ENCODE measurements around the gene SPACA7. TPM values are rescaled to one million over a fixed set of nuclear protein-coding genes. Genes with fewer than 3 reads are reported as not detected.
A peak's percentile ranks its signal among the peaks of the same experiment; 100 is the strongest.

The SPACA7 gene
- total and polyA plus RNA-seq, 2 of the 13 experiments (the other 11 are each of a cell fraction or from before 2014, with no cell fraction given), result not detected

DNA sequence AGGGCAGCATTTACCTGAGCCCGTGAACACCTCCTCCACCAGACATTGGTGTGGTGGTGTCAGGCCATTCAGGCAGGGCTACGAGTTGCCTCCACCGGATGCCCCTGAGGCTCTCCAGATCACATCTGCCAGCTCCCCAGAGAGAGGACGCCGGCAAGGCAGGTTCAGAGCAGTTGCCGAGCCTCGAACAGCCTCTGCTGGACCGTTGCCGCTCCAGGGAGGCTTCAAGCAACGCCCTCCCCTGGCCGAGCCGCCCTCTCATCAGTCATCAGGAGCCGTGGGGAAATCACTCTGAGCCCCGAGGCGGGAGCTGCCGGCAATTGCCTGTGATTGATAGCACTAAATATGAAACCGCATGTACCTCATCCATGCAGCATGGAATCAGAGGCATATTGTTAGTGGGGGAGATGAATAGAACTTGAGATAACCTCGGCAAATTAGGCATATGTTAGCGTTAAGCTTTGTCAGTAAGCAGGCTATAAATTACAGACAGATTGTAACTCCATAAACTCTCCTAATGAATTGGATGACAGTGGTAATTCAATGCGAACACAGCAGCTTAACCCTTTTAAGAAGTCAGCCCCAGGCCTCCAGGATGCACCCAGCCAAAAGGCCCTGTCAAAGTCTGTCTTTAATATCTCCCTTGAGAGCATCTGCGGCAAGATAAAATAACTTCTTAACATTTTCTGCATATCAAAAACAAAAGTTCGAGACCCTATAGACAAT is 29.8 kb upstream of the SPACA7 start:
- no peak overlapping the region for H3K4me3 ChIP-seq (replicated peaks in 1 of 3; ENCODE audit: insufficient read depth in 1 of 3, low read depth in 2 of 3, low read length in 3 of 3)
- H2AFZ ChIP-seq (ENCODE audit: low read length), result no peak overlapping the region
- in situ Hi-C loops (cut with HindIII; ENCODE audit: extremely low pct_ligation_motif_present, low pct_unique_long_range_greater_than_20kb), result no loop called here
- TF ChIP-seq ZMYM4 (CRISPR knock-in tag; IDR thresholded peaks at IDR 0.05) (no peak), STAG1 (CRISPR knock-in tag; IDR thresholded peaks at IDR 0.05) (0 out of 2 replicates have a peak, but pooled peaks have one; percentile 5), ZNF576 (CRISPR knock-in tag; IDR thresholded peaks at IDR 0.05) (no peak)
- H3K4me2 ChIP-seq (ENCODE audit: low read depth, low read length), result no peak overlapping the region
- H3K4me1 ChIP-seq (ENCODE audit: insufficient read depth, low read length), result peaks cover 9% of the 10 kb centered on the region; the same call in 1 of the 2 replicates
- no peak overlapping the region for H3K9ac ChIP-seq (ENCODE audit: insufficient read depth, low read depth, low read length)
- 12% methylated on average over 10 of the region's 22 CpGs for WGBS (ENCODE audit: low lambda C conversion rate)
- no TSS peak for BruUV-seq (replicated peaks)
- intact Hi-C loops (cut with micrococcal nuclease; ENCODE audit: unreplicated experiment), result no loop called here
- no peaks in the 10 kb centered on the region for H3K79me2 ChIP-seq (ENCODE audit: insufficient read depth, low read length)
- ATAC-seq (peak; percentile 69), FAIRE-seq (no peak), DNase-seq (ENCODE audit: low spot score) (no peak)
- CTCF ChIA-PET (ENCODE audit: low intra/inter-chr PET ratio, low total read pairs), result no interaction called here
- peaks cover 13 to 89% of the 10 kb centered on the region in 2 experiments for H3K27me3 ChIP-seq (ENCODE audit: control insufficient read depth in 1 of 2, insufficient read depth in 2 of 2, low read length in 2 of 2)
- H3K27ac ChIP-seq (ENCODE audit: extremely low read length, insufficient read depth, low read length), result no peak overlapping the region
- no peaks in the 10 kb centered on the region for H4K20me1 ChIP-seq (ENCODE audit: insufficient read depth, low read length)
- POLR2A ChIA-PET, result no interaction called here
- no peaks in the 10 kb centered on the region for H3K9me3 ChIP-seq (ENCODE audit: low read length)
- H3K36me3 ChIP-seq (replicated peaks in 1 of 2; ENCODE audit: control insufficient read depth in 1 of 2, insufficient read depth in 2 of 2, low read length in 2 of 2), result no peaks in the 10 kb centered on the region

GRCh38 chr13:112346899-112347229 is 29.3 kb upstream of the SPACA7 start:
- 25% methylated on average over 9 of the region's 9 CpGs for WGBS (ENCODE audit: low lambda C conversion rate)
- no peak overlapping the region for H3K4me3 ChIP-seq (replicated peaks in 1 of 3; ENCODE audit: insufficient read depth in 1 of 3, low read depth in 2 of 3, low read length in 3 of 3)
- H3K36me3 ChIP-seq (replicated peaks in 1 of 2; ENCODE audit: control insufficient read depth in 1 of 2, insufficient read depth in 2 of 2, low read length in 2 of 2), result no peaks in the 10 kb centered on the region
- H2AFZ ChIP-seq (ENCODE audit: low read length), result no peak overlapping the region
- no TSS peak for BruUV-seq (replicated peaks)
- no peaks in the 10 kb centered on the region for H3K79me2 ChIP-seq (ENCODE audit: insufficient read depth, low read length)
- intact Hi-C loops (cut with micrococcal nuclease; ENCODE audit: unreplicated experiment) (no loop called here), in situ Hi-C loops (cut with HindIII; ENCODE audit: extremely low pct_ligation_motif_present, low pct_unique_long_range_greater_than_20kb) (no loop called here)
- no peak for FAIRE-seq
- no peak for ATAC-seq
- CTCF ChIA-PET (ENCODE audit: low intra/inter-chr PET ratio, low total read pairs), result no interaction called here
- no peak overlapping the region for H3K27ac ChIP-seq (ENCODE audit: extremely low read length, insufficient read depth, low read length)
- H3K4me1 ChIP-seq (ENCODE audit: insufficient read depth, low read length), result peaks cover 9% of the 10 kb centered on the region; the same call in 1 of the 2 replicates
- H3K9me3 ChIP-seq (ENCODE audit: low read length), result no peaks in the 10 kb centered on the region
- H3K27me3 ChIP-seq (ENCODE audit: control insufficient read depth in 1 of 2, insufficient read depth in 2 of 2, low read length in 2 of 2), result peaks cover 13 to 86% of the 10 kb centered on the region in 2 experiments
- POLR2A ChIA-PET, result no interaction called here
- no peak overlapping the region for H3K9ac ChIP-seq (ENCODE audit: insufficient read depth, low read depth, low read length)
- no peak overlapping the region for H3K4me2 ChIP-seq (ENCODE audit: low read depth, low read length)
- H4K20me1 ChIP-seq (ENCODE audit: insufficient read depth, low read length), result no peaks in the 10 kb centered on the region
- DNase-seq (ENCODE audit: low spot score), result no peak
- no peak for TF ChIP-seq ZBTB8A (CRISPR knock-in tag; IDR thresholded peaks at IDR 0.05; ENCODE audit: borderline replicate concordance, low read depth)
- TF ChIP-seq PAF1 (CRISPR knock-in tag; IDR thresholded peaks at IDR 0.05), result no peak
- TF ChIP-seq KDM2A (CRISPR knock-in tag; IDR thresholded peaks at IDR 0.05; ENCODE audit: borderline replicate concordance, low read depth), result no peak
- no peak for TF ChIP-seq FUBP1 (CRISPR knock-in tag; IDR thresholded peaks at IDR 0.05; ENCODE audit: borderline replicate concordance)
- TF ChIP-seq ZNF660 (CRISPR knock-in tag; IDR thresholded peaks at IDR 0.05; ENCODE audit: borderline replicate concordance, low read depth), result no peak
- TF ChIP-seq, protein P1, sequence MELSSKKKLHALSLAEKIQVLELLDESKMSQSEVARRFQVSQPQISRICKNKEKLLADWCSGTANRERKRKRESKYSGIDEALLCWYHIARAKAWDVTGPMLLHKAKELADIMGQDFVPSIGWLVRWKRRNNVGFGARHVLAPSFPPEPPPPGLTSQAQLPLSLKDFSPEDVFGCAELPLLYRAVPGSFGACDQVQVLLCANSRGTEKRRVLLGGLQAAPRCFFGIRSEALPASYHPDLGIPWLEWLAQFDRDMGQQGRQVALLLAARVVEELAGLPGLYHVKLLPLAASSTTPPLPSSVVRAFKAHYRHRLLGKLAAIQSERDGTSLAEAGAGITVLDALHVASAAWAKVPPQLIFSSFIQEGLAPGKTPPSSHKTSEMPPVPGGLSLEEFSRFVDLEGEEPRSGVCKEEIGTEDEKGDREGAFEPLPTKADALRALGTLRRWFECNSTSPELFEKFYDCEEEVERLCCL (CRISPR knock-in tag; IDR thresholded peaks at IDR 0.05; ENCODE audit: borderline replicate concordance), result no peak
- TF ChIP-seq, protein P2, sequence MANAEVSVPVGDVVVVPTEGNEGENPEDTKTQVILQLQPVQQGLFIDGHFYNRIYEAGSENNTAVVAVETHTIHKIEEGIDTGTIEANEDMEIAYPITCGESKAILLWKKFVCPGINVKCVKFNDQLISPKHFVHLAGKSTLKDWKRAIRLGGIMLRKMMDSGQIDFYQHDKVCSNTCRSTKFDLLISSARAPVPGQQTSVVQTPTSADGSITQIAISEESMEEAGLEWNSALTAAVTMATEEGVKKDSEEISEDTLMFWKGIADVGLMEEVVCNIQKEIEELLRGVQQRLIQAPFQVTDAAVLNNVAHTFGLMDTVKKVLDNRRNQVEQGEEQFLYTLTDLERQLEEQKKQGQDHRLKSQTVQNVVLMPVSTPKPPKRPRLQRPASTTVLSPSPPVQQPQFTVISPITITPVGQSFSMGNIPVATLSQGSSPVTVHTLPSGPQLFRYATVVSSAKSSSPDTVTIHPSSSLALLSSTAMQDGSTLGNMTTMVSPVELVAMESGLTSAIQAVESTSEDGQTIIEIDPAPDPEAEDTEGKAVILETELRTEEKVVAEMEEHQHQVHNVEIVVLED (CRISPR knock-in tag; IDR thresholded peaks at IDR 0.05; ENCODE audit: borderline replicate concordance), result no peak
- TF ChIP-seq SPEN (CRISPR knock-in tag; IDR thresholded peaks at IDR 0.05; ENCODE audit: low read depth), result no peak

Measured in HepG2 (cell line).